Measurements from ENCODE around the gene CEP20.

The CEP20 gene

GRCh38 chr16:15897121-15897780 lies 8.8 kb upstream of the CEP20 start:
- DNase-seq = no peak

GRCh38 chr16:15894571-15895374 lies 6.4 kb upstream of the CEP20 start:
- no peak for DNase-seq

GRCh38 chr16:15891508-15891907 lies 3.1 kb upstream of the CEP20 start:
- DNase-seq = no peak

GRCh38 chr16:15887283-15887682 lies 1.1 kb downstream of the CEP20 start:
- no peak for DNase-seq

GRCh38 chr16:15886078-15886477 lies 2.3 kb downstream of the CEP20 start:
- DNase-seq = no peak

- DNase-seq = no peak
Observed at GRCh38 chr16:15885560-15886001, 2.8 kb downstream of the CEP20 start.

GRCh38 chr16:15882563-15882962 lies 5.8 kb downstream of the CEP20 start:
- DNase-seq = no peak

- no peak for DNase-seq
Observed at GRCh38 chr16:15881794-15882379, 6.5 kb downstream of the CEP20 start.

- DNase-seq = no peak
Observed at GRCh38 chr16:15880434-15881308, 7.7 kb downstream of the CEP20 start.

- no peak for DNase-seq
Observed at GRCh38 chr16:15879255-15879811, 9.1 kb downstream of the CEP20 start.

- DNase-seq = no peak
Observed at GRCh38 chr16:15876503-15876902, 11.9 kb downstream of the CEP20 start.

- no peak for DNase-seq
Observed at GRCh38 chr16:15874745-15875314, 13.6 kb downstream of the CEP20 start.

- no peak for DNase-seq
Observed at GRCh38 chr16:15873737-15874136, 14.7 kb downstream of the CEP20 start.

- no peak for DNase-seq
Observed at GRCh38 chr16:15873301-15873700, 15.1 kb downstream of the CEP20 start.

- no peak for DNase-seq
Observed at GRCh38 chr16:15870011-15870410, 18.4 kb downstream of the CEP20 start.

GRCh38 chr16:15866451-15866850 lies 22.0 kb downstream of the CEP20 start:
- DNase-seq = no peak

- DNase-seq = no peak
Observed at GRCh38 chr16:15865742-15866141, 22.7 kb downstream of the CEP20 start.

- no peak for DNase-seq
Observed at GRCh38 chr16:15864939-15865338, 23.5 kb downstream of the CEP20 start.

- DNase-seq = no peak
Observed at GRCh38 chr16:15861996-15862395, 26.4 kb downstream of the CEP20 start.

- no peak for DNase-seq
Observed at GRCh38 chr16:15858921-15859668, 29.3 kb downstream of the CEP20 start.

GRCh38 chr16:15857724-15858560 lies 30.5 kb downstream of the CEP20 start:
- DNase-seq = no peak
